IMR-90 (cell line): ENCODE data around the gene EIF2A.

Experiments
- CEBPB ChIP-seq: IDR thresholded peaks from 2 replicates; pipeline ENCODE4 v1.6.1; 2012; ENCODE audit warnings: low read depth, low read length, improper control_type of control experiment
- MAFK ChIP-seq: IDR thresholded peaks from 2 replicates; pipeline ENCODE4 v1.6.1; 2012; ENCODE audit warnings: low read depth, low read length, improper control_type of control experiment
- POLR2A ChIP-seq: IDR thresholded peaks from 2 replicates; pipeline ENCODE4 v1.6.1; 2012; ENCODE audit warnings: mild to moderate bottlenecking, low read depth, low read length
- RAD21 ChIP-seq: IDR thresholded peaks from 2 replicates; pipeline ENCODE4 v1.6.1; 2012; ENCODE audit warnings: low read length, improper control_type of control experiment
- TF ChIP-seq, protein P1 (sequence below): conservative IDR thresholded peaks from 2 replicates; pipeline ENCODE4 v1.5.1; 2012; ENCODE audit warnings: mild to moderate bottlenecking, low read depth, low read length, improper control_type of control experiment
- TF ChIP-seq, protein P2 (sequence below): fragments of 150-350 bp; IDR thresholded peaks from 2 replicates; pipeline ENCODE4 v1.6.1; 2017; ENCODE audit warnings: mild to moderate bottlenecking, antibody characterized with exemption, low read length, low read depth

DNA sequence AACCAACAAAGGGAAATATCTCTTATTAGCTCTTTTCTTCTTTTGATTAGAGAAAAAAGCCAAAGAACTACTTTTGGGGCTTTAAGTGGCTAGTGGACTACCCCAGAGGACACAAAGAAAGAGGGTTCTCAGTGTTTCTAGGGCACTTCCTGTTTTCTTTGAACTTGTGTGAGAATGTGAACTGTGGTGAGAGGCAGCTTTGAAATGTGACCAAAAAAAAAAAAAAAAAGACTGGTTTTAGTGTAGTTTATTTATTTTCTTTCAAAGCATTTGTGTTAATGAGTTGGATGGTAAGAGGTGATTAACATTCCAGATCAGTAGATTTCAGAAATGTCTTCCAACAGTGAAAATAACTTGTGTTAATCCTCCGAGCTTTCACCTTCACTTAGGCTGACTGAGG, 88.9 kb downstream of the EIF2A start:
- TF ChIP-seq RAD21 (no peak), POLR2A (no peak), MAFK (no peak), CEBPB (no peak)
- TF ChIP-seq, protein P1, sequence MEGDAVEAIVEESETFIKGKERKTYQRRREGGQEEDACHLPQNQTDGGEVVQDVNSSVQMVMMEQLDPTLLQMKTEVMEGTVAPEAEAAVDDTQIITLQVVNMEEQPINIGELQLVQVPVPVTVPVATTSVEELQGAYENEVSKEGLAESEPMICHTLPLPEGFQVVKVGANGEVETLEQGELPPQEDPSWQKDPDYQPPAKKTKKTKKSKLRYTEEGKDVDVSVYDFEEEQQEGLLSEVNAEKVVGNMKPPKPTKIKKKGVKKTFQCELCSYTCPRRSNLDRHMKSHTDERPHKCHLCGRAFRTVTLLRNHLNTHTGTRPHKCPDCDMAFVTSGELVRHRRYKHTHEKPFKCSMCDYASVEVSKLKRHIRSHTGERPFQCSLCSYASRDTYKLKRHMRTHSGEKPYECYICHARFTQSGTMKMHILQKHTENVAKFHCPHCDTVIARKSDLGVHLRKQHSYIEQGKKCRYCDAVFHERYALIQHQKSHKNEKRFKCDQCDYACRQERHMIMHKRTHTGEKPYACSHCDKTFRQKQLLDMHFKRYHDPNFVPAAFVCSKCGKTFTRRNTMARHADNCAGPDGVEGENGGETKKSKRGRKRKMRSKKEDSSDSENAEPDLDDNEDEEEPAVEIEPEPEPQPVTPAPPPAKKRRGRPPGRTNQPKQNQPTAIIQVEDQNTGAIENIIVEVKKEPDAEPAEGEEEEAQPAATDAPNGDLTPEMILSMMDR = no peak
- TF ChIP-seq, protein P2, sequence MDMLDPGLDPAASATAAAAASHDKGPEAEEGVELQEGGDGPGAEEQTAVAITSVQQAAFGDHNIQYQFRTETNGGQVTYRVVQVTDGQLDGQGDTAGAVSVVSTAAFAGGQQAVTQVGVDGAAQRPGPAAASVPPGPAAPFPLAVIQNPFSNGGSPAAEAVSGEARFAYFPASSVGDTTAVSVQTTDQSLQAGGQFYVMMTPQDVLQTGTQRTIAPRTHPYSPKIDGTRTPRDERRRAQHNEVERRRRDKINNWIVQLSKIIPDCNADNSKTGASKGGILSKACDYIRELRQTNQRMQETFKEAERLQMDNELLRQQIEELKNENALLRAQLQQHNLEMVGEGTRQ = no peak
